NT2/D1 (cell line): ENCODE measurements around the gene PCDHA5.
"Not testable (repeated sequence)": the region's sequence is repeated elsewhere in the genome, so short reads cannot be mapped to it uniquely, and the experiment has no call there.

Experiments used
- DNase-seq: peaks from one replicate; pipeline ENCODE4 v3.0.0-alpha.2; 2011; ENCODE audit warnings: low read depth, low spot score
- H3K27me3 ChIP-seq: 2 replicates; pipeline ENCODE4 v1.6.0; 2011; ENCODE audit warnings: mild to moderate bottlenecking; ENCODE audit not compliant: insufficient read length, insufficient read depth
- H3K36me3 ChIP-seq: 2 replicates; pipeline ENCODE4 v1.6.1; 2011; ENCODE audit warnings: mild to moderate bottlenecking, low read length, mixed read lengths; ENCODE audit not compliant: insufficient read depth, insufficient read length
- H3K4me1 ChIP-seq: 2 replicates; pipeline ENCODE4 v1.5.1; 2011; ENCODE audit not compliant: insufficient read depth, insufficient read length
- H3K4me3 ChIP-seq: 2 replicates; pipeline ENCODE4 v1.5.1; 2011; ENCODE audit warnings: low read depth; ENCODE audit not compliant: insufficient read length
- H3K9ac ChIP-seq: 2 replicates; pipeline ENCODE4 v1.6.0; 2011; ENCODE audit warnings: low read depth; ENCODE audit not compliant: insufficient read length
- H3K9me3 ChIP-seq: 2 replicates; pipeline ENCODE4 v1.5.1; 2011; ENCODE audit warnings: mild to moderate bottlenecking, low read length; ENCODE audit not compliant: insufficient read depth
- SUZ12 ChIP-seq: IDR thresholded peaks from 2 replicates; pipeline ENCODE4 v1.6.1; 2011; ENCODE audit not compliant: insufficient read length, insufficient read depth; ENCODE audit errors: extremely low read depth
- YY1 ChIP-seq: IDR thresholded peaks from 2 replicates; pipeline ENCODE4 v1.6.1; 2011; ENCODE audit not compliant: insufficient read length, insufficient read depth
- ZNF274 ChIP-seq: IDR thresholded peaks from 2 replicates; pipeline ENCODE4 v1.6.1; 2011; ENCODE audit warnings: mild to moderate bottlenecking, low read depth, low read length

Gene PCDHA5

GRCh38 chr5:140795259-140795641, 26.2 kb upstream of the PCDHA5 start:
- Histone ChIP-seq H3K9ac (no peak overlapping the region), H3K9me3 (peaks cover 12% of the 10 kb centered on the region; the same call in 1 of the 2 replicates), H3K4me1 (no peaks in the 10 kb centered on the region), H3K36me3 (no peaks in the 10 kb centered on the region), H3K27me3 (no peaks in the 10 kb centered on the region), H3K4me3 (no peak overlapping the region)
- no peak for DNase-seq
- TF ChIP-seq YY1 = no peak
- TF ChIP-seq SUZ12 = no peak
- TF ChIP-seq ZNF274 = no peak

- H3K9me3 ChIP-seq = peaks cover 12% of the 10 kb centered on the region; the same call in 1 of the 2 replicates
- not testable (repeated sequence) for H3K27me3 ChIP-seq, DNase-seq, H3K9ac ChIP-seq, H3K4me3 ChIP-seq, H3K36me3 ChIP-seq, H3K4me1 ChIP-seq
Measured at GRCh38 chr5:140796072-140796717, 25.2 kb upstream of the PCDHA5 start.

- Histone ChIP-seq H3K4me3 (no peak overlapping the region), H3K9me3 (peaks cover 12% of the 10 kb centered on the region; the same call in 1 of the 2 replicates)
- no peak for DNase-seq
Measured at GRCh38 chr5:140796718-140797095, 24.7 kb upstream of the PCDHA5 start.

GRCh38 chr5:140800816-140801493, 20.5 kb upstream of the PCDHA5 start, which contains the start of gene PCDHA3:
PCDHA3 (plus strand) TSS chr5:140801057.
- Histone ChIP-seq H3K9ac (no peak within 1 kb of the TSS), H3K27me3 (no peaks in the 10 kb centered on the region), H3K4me3 (no peak within 1 kb of the TSS), H3K9me3 (peaks cover 8% of the 10 kb centered on the region; the same call in 1 of the 2 replicates), H3K36me3 (no peaks in the 10 kb centered on the region), H3K4me1 (no peaks in the 10 kb centered on the region)
- no peak for DNase-seq
- TF ChIP-seq SUZ12 (no peak), ZNF274 (no peak), YY1 (no peak)

More at GRCh38 chr5:140796718-140797095, 24.7 kb upstream of the PCDHA5 start:
- no peak overlapping the region for H3K9ac ChIP-seq
- no peaks in the 10 kb centered on the region for H3K4me1 ChIP-seq
- no peaks in the 10 kb centered on the region for H3K27me3 ChIP-seq
- TF ChIP-seq ZNF274 = no peak
- no peaks in the 10 kb centered on the region for H3K36me3 ChIP-seq

- TF ChIP-seq YY1 (no peak), ZNF274 (no peak), SUZ12 (no peak)
- Histone ChIP-seq H3K4me3 (no peak overlapping the region), H3K9me3 (peaks cover 8% of the 10 kb centered on the region; the same call in 1 of the 2 replicates), H3K27me3 (no peaks in the 10 kb centered on the region), H3K9ac (no peak overlapping the region), H3K4me1 (no peaks in the 10 kb centered on the region), H3K36me3 (no peaks in the 10 kb centered on the region)
- no peak for DNase-seq
Measured at GRCh38 chr5:140801494-140801841, 19.9 kb upstream of the PCDHA5 start.

- H3K4me3 ChIP-seq, H3K36me3 ChIP-seq, H3K9ac ChIP-seq, H3K27me3 ChIP-seq, H3K4me1 ChIP-seq, H3K9me3 ChIP-seq, DNase-seq: not testable (repeated sequence)
Measured at GRCh38 chr5:140802381-140802780, 19.0 kb upstream of the PCDHA5 start.

- TF ChIP-seq SUZ12 = no peak
- H3K9me3 ChIP-seq = no peaks in the 10 kb centered on the region; the same call in 1 of the 2 replicates
- no peak for DNase-seq
Measured at GRCh38 chr5:140802781-140803271, 18.6 kb upstream of the PCDHA5 start.

More at GRCh38 chr5:140802781-140803271, 18.6 kb upstream of the PCDHA5 start:
- no peak overlapping the region for H3K4me3 ChIP-seq
- no peaks in the 10 kb centered on the region for H3K4me1 ChIP-seq
- H3K36me3 ChIP-seq = no peaks in the 10 kb centered on the region
- no peak overlapping the region for H3K9ac ChIP-seq
- H3K27me3 ChIP-seq = no peaks in the 10 kb centered on the region
